GM12801 (cell line): ENCODE measurements around the gene BCR.

ENCODE experiments used
- CTCF ChIP-seq: IDR thresholded peaks from one replicate; pipeline ENCODE4 v1.5.1; 2011; ENCODE audit warnings: control low read depth; ENCODE audit not compliant: insufficient read length; ENCODE audit errors: extremely low read depth

The BCR gene

GRCh38 chr22:23152238-23153114 lies 27.8 kb upstream of the BCR start:
- no peak for TF ChIP-seq CTCF

GRCh38 chr22:23153994-23154393 lies 26.3 kb upstream of the BCR start:
- TF ChIP-seq CTCF = no peak

GRCh38 chr22:23154461-23154860 lies 25.8 kb upstream of the BCR start:
- TF ChIP-seq CTCF = no peak

- TF ChIP-seq CTCF = no peak
These were observed 25.2 kb upstream of the BCR start for GRCh38 chr22:23155143-23155542.

- TF ChIP-seq CTCF = no peak
These were observed 24.5 kb upstream of the BCR start for GRCh38 chr22:23155831-23156230.

- no peak for TF ChIP-seq CTCF
These were observed 24.0 kb upstream of the BCR start for GRCh38 chr22:23156286-23156685.

GRCh38 chr22:23157560-23158515 lies 22.5 kb upstream of the BCR start:
- no peak for TF ChIP-seq CTCF
